PC-9 (cell line): ENCODE results near the gene ADCY2.

Experiments used
- EZH2 ChIP-seq: fragments of 200-600 bp; sonication (generic); IDR thresholded peaks from 2 replicates; pipeline ENCODE4 v1.8.0; 2017; ENCODE audit warnings: antibody characterized with exemption, low read depth
- TF ChIP-seq, protein P1 (sequence below): fragments of 200-600 bp; sonication (generic); conservative IDR thresholded peaks from 2 replicates; pipeline ENCODE4 v1.6.1; 2017; ENCODE audit warnings: mixed run types, antibody characterized with exemption, mild to moderate bottlenecking, moderate library complexity

DNA sequence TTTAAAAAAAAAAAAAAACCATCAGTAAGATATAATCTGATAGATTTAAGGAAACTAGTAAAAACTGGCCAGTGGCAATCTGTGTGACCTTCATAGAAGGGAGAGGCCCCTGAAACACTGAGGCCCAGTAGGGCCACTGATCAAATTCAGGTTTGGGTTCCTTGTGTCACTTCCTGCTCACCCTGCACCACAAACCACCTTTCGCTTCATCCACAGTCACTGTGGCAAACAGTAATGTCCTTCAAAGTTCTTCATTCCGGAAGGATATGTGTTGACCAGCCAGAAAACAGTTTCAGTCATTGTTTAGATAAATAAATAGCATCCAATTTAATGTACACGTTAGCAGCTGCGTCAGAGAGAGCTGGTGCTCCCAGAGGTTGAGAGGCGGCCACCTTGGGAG is 232.9 kb downstream of the ADCY2 start:
- TF ChIP-seq, protein P1, sequence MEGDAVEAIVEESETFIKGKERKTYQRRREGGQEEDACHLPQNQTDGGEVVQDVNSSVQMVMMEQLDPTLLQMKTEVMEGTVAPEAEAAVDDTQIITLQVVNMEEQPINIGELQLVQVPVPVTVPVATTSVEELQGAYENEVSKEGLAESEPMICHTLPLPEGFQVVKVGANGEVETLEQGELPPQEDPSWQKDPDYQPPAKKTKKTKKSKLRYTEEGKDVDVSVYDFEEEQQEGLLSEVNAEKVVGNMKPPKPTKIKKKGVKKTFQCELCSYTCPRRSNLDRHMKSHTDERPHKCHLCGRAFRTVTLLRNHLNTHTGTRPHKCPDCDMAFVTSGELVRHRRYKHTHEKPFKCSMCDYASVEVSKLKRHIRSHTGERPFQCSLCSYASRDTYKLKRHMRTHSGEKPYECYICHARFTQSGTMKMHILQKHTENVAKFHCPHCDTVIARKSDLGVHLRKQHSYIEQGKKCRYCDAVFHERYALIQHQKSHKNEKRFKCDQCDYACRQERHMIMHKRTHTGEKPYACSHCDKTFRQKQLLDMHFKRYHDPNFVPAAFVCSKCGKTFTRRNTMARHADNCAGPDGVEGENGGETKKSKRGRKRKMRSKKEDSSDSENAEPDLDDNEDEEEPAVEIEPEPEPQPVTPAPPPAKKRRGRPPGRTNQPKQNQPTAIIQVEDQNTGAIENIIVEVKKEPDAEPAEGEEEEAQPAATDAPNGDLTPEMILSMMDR: no peak
- no peak for TF ChIP-seq EZH2
